B cell (primary cell): ENCODE measurements around the gene DGKB. TPM values are rescaled to one million over a fixed set of nuclear protein-coding genes. Genes with fewer than 3 reads are reported as not detected.

Experiments
- ATAC-seq: fragments of 200-7000 bp; cut with Tn5 transposase; one replicate; pipeline ENCODE4 v1.10.0; 2021; ENCODE audit warnings: low read depth, mild to moderate bottlenecking, moderate number of reproducible peaks, moderate library complexity
- CTCF ChIA-PET: fragments of 350-600 bp; sonication (Branson Sonifier 250); formaldehyde crosslinking; loops from one replicate; lab custom pipeline; 2021; ENCODE audit warnings: antibody characterized with exemption, inconsistent platforms; lab: Charles Lee
- POLR2A ChIA-PET: fragments of 350-600 bp; sonication (Branson Sonifier 250); formaldehyde crosslinking; loops from one replicate; lab custom pipeline; 2021; ENCODE audit warnings: antibody characterized with exemption; lab: Charles Lee
- DNase-seq: peaks from one replicate; pipeline ENCODE4 v3.0.0; 2013
- H2AFZ ChIP-seq: 2 replicates; pipeline ENCODE4 v1.6.1; 2012; ENCODE audit warnings: mild to moderate bottlenecking, low read depth, low read length; ENCODE audit not compliant: insufficient read depth, poor library complexity, severe bottlenecking
- H3K27ac ChIP-seq, 2 donors: 1 replicate in 1 of 2; 2 replicates in 1 of 2; pipeline ENCODE4 v1.5.1; 2012 to 2013; ENCODE audit warnings: low read length in 2 of 2, mild to moderate bottlenecking in 2 of 2, moderate library complexity in 1 of 2
- H3K27me3 ChIP-seq, 4 experiments: fragments of 200-600 bp in 1 of 4; sonication (generic) in 1 of 4; replicated peaks in 1 of 4; 1 replicate in 2 of 4; 2 replicates in 2 of 4; pipeline versions ENCODE4 v1.6.1 to v1.7.0; 2013 to 2016; ENCODE audit warnings: low read length in 3 of 4, mild to moderate bottlenecking in 2 of 4, mixed read lengths in 1 of 4, moderate library complexity in 1 of 4; ENCODE audit not compliant: insufficient read depth in 4 of 4, control insufficient read depth in 3 of 4; ENCODE audit errors: control extremely low read depth in 1 of 4
- H3K36me3 ChIP-seq, 2 experiments: replicated peaks in 1 of 2; 1 replicate in 1 of 2; 2 replicates in 1 of 2; pipeline versions ENCODE4 v1.6.1 to v1.7.1; 2013; ENCODE audit warnings: low read length in 1 of 2; ENCODE audit not compliant: insufficient read depth in 2 of 2, control insufficient read depth in 1 of 2; ENCODE audit errors: control extremely low read depth in 1 of 2, extremely low read depth in 1 of 2
- H3K4me1 ChIP-seq, 2 donors: fragments of 200-600 bp in 1 of 2; sonication (generic) in 1 of 2; 1 replicate in 1 of 2; 2 replicates in 1 of 2; pipeline versions ENCODE4 v1.5.1 to v1.6.1; 2013 to 2017; ENCODE audit warnings: low read length in 2 of 2; ENCODE audit not compliant: control insufficient read depth in 2 of 2, insufficient read depth in 2 of 2
- H3K4me2 ChIP-seq: replicated peaks from 2 replicates; pipeline ENCODE3; 2012; ENCODE audit warnings: mild to moderate bottlenecking, low read depth, low read length; ENCODE audit not compliant: poor library complexity, severe bottlenecking
- H3K4me3 ChIP-seq, 5 experiments: fragments of 200-600 bp in 1 of 5; sonication (generic) in 1 of 5; 1 replicate in 3 of 5; 2 replicates in 2 of 5; pipeline versions ENCODE4 v1.5.1 to v1.7.0; 2011 to 2016; ENCODE audit warnings: low read length in 4 of 5, mild to moderate bottlenecking in 4 of 5, low read depth in 2 of 5, control low read depth in 1 of 5, moderate library complexity in 1 of 5; ENCODE audit not compliant: insufficient read depth in 1 of 5; ENCODE audit errors: control extremely low read depth in 1 of 5, extremely low read depth in 1 of 5
- H3K79me2 ChIP-seq: fragments of 200-600 bp; sonication (generic); one replicate; pipeline ENCODE4 v1.6.0; 2016; ENCODE audit warnings: low read length; ENCODE audit not compliant: control insufficient read depth, insufficient read depth
- H3K9ac ChIP-seq: fragments of 200-600 bp; sonication (generic); 2 replicates; pipeline ENCODE4 v1.6.1; 2017; ENCODE audit warnings: mild to moderate bottlenecking, low read length, moderate library complexity
- H3K9me3 ChIP-seq, 3 donors: one replicate each; pipeline versions ENCODE4 v1.6.1 to v1.7.1; 2013; ENCODE audit warnings: low read length in 2 of 3; ENCODE audit not compliant: control insufficient read depth in 2 of 3, insufficient read depth in 1 of 3; ENCODE audit errors: control extremely low read depth in 1 of 3
- H4K20me1 ChIP-seq: 2 replicates; pipeline ENCODE4 v1.6.0; 2012; ENCODE audit warnings: mild to moderate bottlenecking, low read length; ENCODE audit not compliant: insufficient read depth, control insufficient read depth, poor library complexity, severe bottlenecking
- H3K27ac Mint-ChIP-seq: one replicate; pipeline ENCODE4 v1.8.0; 2021; ENCODE audit warnings: mixed read lengths
- H3K27me3 Mint-ChIP-seq: one replicate; pipeline ENCODE4 v1.8.0; 2021; ENCODE audit warnings: mixed read lengths
- H3K4me1 Mint-ChIP-seq: one replicate; pipeline ENCODE4 v1.8.0; 2021; ENCODE audit warnings: mixed read lengths
- H3K4me3 Mint-ChIP-seq: one replicate; pipeline ENCODE4 v1.8.0; 2021; ENCODE audit warnings: mixed read lengths
- H3K9me3 Mint-ChIP-seq: one replicate; pipeline ENCODE4 v1.8.0; 2022; ENCODE audit warnings: mixed read lengths; ENCODE audit not compliant: insufficient read depth
- EZH2 ChIP-seq: IDR thresholded peaks from 2 replicates; pipeline ENCODE4 v1.6.1; 2012; ENCODE audit warnings: borderline replicate concordance, low read depth, mild to moderate bottlenecking, moderate library complexity, low read length; ENCODE audit not compliant: insufficient read depth, poor library complexity, severe bottlenecking
- WGBS: methylation state at CpG from one replicate; pipeline ENCODE4 v1.1.5; 2013; ENCODE audit warnings: missing lambda C conversion rate; ENCODE audit not compliant: insufficient coverage; 5-methylcytosine and 5-hydroxymethylcytosine counted together
- intact Hi-C: fragments of 100-400 bp; cut with micrococcal nuclease; formaldehyde crosslinking; loops from one replicate; pipeline ENCODE4 v1.10.0; 2022
- polyA plus RNA-seq: library from polyadenylated mRNA; depleted of rRNA; stranded (reverse); fragments of >200 nt; gene quantifications from 2 replicates; pipeline ENCODE4 v1.2.3, GENCODE V29; 2012
- total RNA-seq, 2 donors: library from RNA; stranded (reverse); fragments of 120-200 nt in 1 of 2; gene quantifications; 1 replicate in 1 of 2; 2 replicates in 1 of 2; pipeline versions ENCODE4 v1.2.3 to v1.2.4, GENCODE V29; 2013 to 2022
- TF ChIP-seq, protein P1 (sequence below): fragments of 200-600 bp; IDR thresholded peaks from one replicate; pipeline ENCODE4 v1.8.0; 2022; ENCODE audit warnings: antibody characterized with exemption, mild to moderate bottlenecking

DGKB gene
- total and polyA plus RNA-seq, 2 donors (not counting 1 experiment from before 2014, with no cell fraction given): not detected

DNA sequence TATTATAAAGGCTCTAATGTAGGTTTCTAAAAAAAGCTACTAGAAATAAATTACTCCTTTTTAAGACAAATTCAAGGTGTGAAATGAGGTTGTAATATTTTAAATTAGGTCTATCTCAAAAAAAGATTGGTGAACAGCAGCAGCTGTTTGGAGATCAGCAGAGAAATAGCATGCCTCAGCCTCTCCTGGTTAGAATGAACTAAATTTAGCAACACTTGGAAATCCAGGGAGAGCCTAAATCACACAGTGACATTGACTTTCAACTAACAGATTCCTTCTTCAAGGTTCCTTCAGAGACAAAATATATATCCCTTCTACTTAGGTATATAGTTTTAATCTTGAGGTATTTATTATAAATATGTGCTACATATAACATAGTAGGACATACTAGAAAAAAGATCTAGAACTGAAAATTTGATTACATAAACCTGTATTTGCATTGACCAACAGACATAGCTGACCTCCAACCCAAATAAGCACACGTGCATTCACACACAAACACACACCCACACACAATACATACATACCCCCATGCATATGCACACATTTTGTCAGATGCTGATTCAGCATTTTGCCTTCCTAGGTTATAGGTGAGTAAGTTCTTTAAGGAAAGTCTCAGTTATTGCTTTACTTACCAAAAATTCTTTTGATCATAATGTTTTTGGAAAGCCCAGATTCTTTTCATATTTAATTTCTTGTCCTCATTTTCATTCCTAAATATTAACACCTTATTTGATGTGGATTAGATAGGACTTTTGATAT lies 47.3 kb downstream of the DGKB start:
- ChIA-PET POLR2A (no interaction called here), CTCF (no interaction called here)
- no peak overlapping the region for H3K27ac Mint-ChIP-seq
- no peaks in the 10 kb centered on the region for H3K9me3 Mint-ChIP-seq
- no peak overlapping the region for H3K4me3 Mint-ChIP-seq
- Histone ChIP-seq H3K4me3 (no peak overlapping the region), H3K36me3 (no peaks in the 10 kb centered on the region), H3K27ac (no peak overlapping the region), H3K27me3 (no peaks in the 10 kb centered on the region), H2AFZ (no peak overlapping the region), H3K4me1 (no peaks in the 10 kb centered on the region), H3K79me2 (no peaks in the 10 kb centered on the region), H3K4me2 (no peak overlapping the region), H4K20me1 (no peaks in the 10 kb centered on the region), H3K9me3 (no peaks in the 10 kb centered on the region), H3K9ac (no peak overlapping the region)
- WGBS: no CpG with 5 or more reads among the region's 1 CpG
- TF ChIP-seq EZH2: no peak
- TF ChIP-seq, protein P1, sequence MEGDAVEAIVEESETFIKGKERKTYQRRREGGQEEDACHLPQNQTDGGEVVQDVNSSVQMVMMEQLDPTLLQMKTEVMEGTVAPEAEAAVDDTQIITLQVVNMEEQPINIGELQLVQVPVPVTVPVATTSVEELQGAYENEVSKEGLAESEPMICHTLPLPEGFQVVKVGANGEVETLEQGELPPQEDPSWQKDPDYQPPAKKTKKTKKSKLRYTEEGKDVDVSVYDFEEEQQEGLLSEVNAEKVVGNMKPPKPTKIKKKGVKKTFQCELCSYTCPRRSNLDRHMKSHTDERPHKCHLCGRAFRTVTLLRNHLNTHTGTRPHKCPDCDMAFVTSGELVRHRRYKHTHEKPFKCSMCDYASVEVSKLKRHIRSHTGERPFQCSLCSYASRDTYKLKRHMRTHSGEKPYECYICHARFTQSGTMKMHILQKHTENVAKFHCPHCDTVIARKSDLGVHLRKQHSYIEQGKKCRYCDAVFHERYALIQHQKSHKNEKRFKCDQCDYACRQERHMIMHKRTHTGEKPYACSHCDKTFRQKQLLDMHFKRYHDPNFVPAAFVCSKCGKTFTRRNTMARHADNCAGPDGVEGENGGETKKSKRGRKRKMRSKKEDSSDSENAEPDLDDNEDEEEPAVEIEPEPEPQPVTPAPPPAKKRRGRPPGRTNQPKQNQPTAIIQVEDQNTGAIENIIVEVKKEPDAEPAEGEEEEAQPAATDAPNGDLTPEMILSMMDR: no peak
- H3K4me1 Mint-ChIP-seq: no peaks in the 10 kb centered on the region
- intact Hi-C loops: no loop called here
- ATAC-seq (no peak), DNase-seq (no peak)
- H3K27me3 Mint-ChIP-seq: no peaks in the 10 kb centered on the region

DNA sequence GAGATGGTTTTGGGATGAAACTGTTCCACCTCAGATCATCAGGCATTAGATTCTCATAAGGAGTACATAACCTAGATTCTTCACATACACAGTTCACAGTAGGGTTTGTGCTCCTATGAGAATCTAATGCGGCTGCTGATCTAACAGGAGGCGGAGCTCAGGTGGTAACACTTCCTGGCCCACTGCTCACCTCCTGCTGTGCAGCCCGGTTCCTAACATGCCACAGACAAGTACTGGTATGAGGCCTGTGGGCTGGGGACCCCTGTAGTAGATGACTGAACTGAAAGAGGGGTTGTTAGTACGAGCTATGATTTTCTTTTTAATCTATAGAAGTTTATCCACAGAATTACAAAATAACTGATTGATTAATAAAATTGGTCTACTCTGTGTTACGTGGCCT lies 48.1 kb downstream of the DGKB start:
- TF ChIP-seq, protein P1: no peak
- TF ChIP-seq EZH2: no peak
- ChIA-PET CTCF (no interaction called here), POLR2A (no interaction called here)
- H3K27ac ChIP-seq: no peak overlapping the region
- Mint-ChIP-seq H3K27me3 (no peaks in the 10 kb centered on the region), H3K27ac (no peak overlapping the region), H3K9me3 (no peaks in the 10 kb centered on the region), H3K4me3 (no peak overlapping the region), H3K4me1 (no peaks in the 10 kb centered on the region)
- intact Hi-C loops: no loop called here
- no peak overlapping the region for H2AFZ ChIP-seq
- H3K4me3 ChIP-seq: no peak overlapping the region
- no peak for ATAC-seq
- H4K20me1 ChIP-seq: no peaks in the 10 kb centered on the region
- no peaks in the 10 kb centered on the region for H3K4me1 ChIP-seq
- H3K27me3 ChIP-seq: no peaks in the 10 kb centered on the region
- WGBS: 100% methylated on average over 2 of the region's 5 CpGs
- H3K9me3 ChIP-seq: no peaks in the 10 kb centered on the region
- no peak for DNase-seq
- H3K36me3 ChIP-seq: no peaks in the 10 kb centered on the region
- no peak overlapping the region for H3K9ac ChIP-seq
- H3K4me2 ChIP-seq: no peak overlapping the region
- H3K79me2 ChIP-seq: no peaks in the 10 kb centered on the region
